GM19455 (cell line): ENCODE measurements around the gene MAN2A2.

ENCODE experiments used
- ATAC-seq: cut with Tn5 transposase; IDR thresholded peaks from one replicate; pipeline ENCODE4 v1.9.1; 2021; ENCODE audit not compliant: unreplicated experiment

Gene MAN2A2

DNA sequence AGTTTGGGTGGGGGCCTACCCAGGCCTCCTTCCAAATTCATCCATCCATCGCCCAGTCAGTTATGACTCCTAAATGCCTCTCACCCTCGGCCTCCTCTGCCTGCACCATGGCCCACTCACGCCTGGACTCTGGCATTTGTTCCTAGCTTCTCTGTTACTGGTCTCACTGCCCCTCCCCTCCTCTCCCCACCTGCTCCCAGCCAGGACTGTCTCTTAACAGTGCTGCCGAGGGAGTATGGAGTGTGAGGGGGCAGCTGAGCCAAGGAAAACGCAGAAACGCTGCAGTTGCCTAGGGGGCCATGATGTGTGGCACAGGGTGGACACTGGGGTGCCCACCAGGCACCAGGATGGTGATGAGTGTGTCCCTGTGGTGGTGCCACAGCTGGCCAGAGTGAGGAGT is 54.7 kb downstream of the MAN2A2 start:
- no peak for ATAC-seq

DNA sequence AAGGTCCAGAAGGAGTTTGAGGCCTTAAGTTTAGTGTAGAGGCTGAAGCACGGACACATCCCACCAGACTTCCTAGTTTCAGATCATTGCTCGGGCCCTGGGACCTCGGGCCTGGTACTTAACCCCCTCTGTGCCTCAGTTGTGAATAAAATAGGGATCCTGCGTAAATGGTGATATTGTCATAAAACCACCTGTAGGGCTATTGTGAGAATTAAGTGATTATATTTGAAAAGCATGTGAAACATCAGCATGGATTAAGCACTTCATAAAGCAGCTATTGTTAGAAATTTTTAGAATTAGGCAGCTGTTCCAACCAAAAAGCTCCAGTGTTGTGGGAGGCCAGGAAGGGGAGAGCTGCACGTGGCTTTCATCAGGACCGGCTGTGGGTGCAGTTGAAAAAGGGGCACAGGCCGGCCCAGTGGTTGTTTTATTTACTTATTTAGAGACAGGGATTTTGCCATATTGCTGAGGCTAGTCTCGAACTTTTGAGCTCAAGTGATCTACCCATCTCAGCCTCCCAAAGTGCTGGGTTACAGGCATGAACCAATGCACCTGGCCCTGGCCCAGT is 56.0 kb downstream of the MAN2A2 start:
- ATAC-seq: no peak

DNA sequence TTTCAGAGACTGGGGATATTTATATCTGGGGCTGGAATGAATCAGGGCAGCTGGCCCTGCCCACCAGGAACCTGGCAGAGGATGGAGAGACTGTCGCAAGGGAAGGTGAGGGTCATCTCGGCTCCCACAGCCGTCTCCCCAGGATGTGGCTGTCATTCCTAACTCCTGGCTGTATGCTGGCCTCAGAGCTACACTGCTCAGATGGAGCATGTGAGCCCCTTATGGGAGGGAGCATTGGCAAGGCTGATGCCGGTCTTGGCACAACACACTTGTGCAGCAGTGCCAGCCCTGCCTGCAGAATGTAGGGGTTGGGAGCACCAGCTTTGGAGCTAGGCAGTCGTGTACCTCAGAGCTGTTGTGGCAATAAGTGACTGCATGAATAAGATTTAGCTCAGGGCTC is 56.8 kb downstream of the MAN2A2 start:
- ATAC-seq: no peak

DNA sequence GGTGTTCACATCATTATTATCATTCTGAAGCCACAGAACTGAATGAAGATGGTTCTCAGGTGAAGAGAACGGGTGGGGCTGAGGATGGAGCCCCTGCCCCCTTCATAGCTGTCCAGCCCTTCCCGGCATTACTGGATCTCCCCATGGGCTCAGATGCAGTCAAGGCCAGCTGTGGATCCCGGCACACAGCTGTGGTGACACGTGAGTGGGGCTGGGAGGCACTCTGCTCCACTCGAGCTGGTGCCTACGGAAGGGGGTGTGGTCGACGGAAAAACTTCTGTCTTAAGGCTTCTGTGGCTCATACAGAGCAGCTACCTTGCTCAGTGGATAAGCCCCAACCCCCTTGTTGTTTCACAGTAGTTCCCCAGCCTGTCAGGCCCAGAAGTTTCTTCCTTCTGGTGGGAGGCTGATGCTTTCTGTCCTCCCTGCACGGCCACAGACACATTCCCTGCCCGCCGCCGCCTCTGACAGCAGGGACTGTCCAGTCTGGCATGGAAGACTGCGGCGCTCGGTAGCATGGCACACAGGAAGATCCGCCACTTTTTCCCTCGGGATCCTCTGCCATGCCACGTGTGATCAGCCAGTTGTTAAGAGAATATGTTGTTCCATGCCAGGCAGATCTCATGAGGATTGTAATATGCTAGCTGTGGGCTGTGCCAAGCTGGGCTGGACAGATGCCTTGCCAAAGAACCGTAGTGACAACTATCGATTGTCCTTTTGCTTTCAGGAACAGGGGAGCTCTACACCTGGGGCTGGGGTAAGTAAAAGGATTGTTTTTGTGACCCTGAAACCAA is 57.4 kb downstream of the MAN2A2 start:
- ATAC-seq: no peak

DNA sequence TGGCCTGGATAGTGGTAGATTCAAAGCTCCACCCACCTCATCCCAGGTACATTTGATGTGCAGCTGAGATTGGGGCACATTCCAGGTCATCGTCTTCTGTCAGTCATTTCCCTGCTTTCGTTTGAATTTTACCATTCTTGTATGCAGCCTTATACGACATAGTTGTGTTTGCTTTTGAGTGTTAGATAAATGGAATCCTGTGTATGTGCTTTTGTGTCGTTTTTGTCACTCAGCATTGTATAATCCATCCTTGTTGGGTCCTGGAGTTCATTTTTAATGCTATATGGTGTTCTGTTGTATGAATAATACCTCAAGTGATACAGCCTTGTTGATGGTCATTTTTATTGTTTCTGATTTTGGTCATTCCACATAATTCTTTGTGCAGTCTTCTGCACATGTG is 58.9 kb downstream of the MAN2A2 start:
- no peak for ATAC-seq

DNA sequence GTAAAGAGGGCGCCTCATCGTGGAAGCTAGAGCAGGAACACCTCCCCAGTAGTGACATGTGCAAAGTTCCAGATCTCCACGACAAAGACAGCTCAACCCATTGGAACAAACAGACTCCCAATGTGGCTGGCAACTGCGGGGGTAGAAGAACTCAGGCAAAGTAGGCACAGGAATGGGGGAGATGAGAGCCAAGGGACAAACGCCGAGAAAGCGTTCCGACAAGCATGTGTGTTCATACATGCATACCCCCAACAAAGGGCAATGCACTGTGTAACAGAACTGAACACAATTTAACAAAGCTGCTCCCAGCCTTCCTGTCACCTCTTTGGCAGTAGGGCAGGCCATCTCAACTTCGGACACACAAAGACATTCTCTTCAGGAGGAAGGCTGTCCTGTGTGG is 63.2 kb downstream of the MAN2A2 start:
- no peak for ATAC-seq

DNA sequence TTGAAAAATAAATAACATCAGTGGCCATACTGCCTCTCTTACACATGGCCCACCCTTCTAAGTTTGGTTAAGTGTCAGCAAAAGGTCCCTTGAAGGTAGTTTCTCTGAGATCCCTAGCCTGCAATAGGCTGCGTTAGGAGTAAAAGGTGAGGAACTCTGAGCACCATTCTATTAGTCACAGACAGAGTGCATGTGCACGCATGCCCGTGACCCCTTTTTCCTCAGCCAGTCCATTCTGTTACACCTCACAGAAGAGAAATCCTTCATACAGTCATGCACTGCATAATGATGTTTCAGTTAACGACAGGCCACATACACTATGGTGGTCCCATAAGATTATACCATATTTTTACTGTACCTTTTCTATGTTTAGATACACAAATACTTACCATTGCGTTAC is 64.1 kb downstream of the MAN2A2 start:
- ATAC-seq: no peak

DNA sequence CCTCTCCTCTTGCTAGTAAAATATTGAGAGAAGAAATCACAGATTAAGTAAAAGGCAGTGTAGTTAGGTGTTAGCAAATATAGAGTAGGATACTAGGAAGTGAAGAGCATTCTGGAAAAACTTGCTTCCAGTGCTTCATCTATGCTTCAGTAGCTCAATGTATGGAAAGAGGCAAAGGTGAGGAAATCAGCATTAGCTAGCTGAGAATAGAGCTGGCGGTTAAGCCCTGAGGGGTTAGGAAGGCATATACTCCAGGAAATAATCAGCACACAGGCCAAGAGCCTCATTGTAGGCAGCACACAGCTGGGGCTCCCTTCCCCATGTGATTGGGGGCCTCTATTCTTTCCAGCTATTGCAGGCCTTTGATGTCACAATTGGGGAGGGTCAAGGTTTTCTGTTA is 65.3 kb downstream of the MAN2A2 start:
- no peak for ATAC-seq

DNA sequence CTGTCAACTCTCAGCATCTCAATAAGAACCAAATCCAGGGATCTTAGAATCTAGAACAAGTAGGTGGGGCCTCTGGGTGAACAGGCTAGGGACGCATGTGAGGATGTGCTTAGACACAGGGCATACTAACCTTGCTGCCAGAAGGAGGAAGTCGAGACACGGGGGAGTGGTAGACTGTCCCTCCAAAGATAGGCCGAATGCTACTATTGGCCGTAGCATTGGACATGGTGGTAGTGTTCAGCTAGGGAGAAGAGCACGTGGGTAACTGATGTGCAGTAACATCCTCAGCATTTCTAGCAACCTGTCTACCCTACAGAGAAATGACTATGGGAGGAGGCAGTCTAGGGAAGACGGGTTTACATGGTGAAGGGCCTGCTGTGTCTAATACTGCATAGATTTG is 67.2 kb downstream of the MAN2A2 start:
- ATAC-seq: no peak

DNA sequence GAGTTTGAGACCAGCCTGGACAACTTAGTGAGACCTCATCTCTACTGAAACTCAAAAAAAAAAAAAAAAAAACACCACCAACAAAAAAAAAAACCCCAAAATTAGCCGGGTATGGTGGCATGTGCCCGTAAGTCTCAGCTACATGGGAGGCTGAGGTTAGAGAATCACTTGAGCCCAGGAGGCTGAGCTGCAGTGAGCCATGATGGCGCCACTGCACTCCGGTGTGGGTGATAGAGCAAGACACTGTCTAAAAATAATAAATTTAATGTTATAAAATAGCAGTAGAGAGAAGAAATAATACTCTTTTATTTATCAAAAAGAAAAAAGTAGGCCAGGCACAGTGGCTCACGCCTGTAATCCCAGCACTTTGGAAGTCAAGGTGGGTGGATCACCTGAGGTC is 69.0 kb downstream of the MAN2A2 start:
- ATAC-seq: no peak
